ENCODE measurements around the gene IFNA4. TPM values are rescaled to one million over a fixed set of nuclear protein-coding genes. Genes with fewer than 3 reads are reported as not detected.
"Not testable (repeated sequence)": the region's sequence is repeated elsewhere in the genome, so short reads cannot be mapped to it uniquely, and the experiment has no call there.

Gene IFNA4
- total and polyA plus RNA-seq, 4 experiments from 2014 or later = not detected

DNA sequence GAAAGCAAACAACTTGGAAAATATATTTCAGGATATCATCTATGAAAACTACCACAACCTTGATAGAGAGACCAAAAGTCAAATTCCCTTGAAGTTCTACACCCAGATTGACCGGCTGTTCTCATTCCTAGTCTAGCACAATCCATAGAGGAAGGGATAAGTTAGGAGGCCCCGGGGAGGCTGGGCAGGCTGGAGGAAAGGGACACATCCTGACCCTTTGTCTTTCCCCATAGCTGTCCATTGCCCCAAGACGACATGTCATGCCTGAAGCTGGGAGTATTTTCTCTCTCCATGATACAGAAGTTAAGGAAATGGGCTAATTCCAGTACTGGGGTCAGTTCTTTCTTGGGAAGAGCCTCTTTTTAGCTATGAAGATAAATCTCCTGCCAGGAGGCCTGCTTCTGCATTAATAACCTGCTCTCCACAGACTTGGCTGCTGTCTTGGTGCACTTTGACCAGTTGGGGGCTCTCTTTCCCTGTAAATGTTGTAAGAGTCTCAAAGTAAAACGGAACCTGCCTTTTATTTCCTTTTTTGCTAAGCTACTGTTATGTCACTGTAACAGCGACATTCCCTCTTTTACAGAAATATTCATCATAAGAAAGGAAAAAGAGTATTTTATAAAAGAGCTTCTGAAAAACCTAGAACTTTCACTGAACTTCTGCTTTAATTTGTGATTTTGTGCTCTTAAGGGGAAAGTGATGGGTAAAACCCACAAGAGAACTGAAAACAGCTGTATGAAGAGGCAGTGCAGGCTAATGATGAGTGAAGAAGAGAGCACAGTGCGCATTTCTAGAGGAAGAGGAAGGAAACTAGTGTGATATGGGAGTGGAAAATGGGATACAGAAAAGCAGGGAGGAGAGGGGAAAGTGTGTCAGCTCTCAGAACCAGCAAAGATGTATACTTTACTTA, 7.7 kb upstream of the IFNA4 start:
- Mint-ChIP-seq H3K4me3 (peak overlapping the region in 7 of 8 donors; percentile 35 to 78 (median 56)), H3K27ac (peak overlapping the region in 3 of 7 donors; percentile 36 to 71 (median 39))
- ChIA-PET CTCF (ENCODE audit: partially characterized antibody) (interaction anchor here (0.8 to 2.7 kb wide), 31 partner anchors 8 to 777 kb away, joined by 3 to 28 read pairs (median 5); no protein-coding TSS in a partner anchor), POLR2A (ENCODE audit: partially characterized antibody) (interaction anchor here (0.7 kb wide), 1 partner anchor 249 kb away, joined by 3 read pairs; no protein-coding TSS in a partner anchor)
- not testable (repeated sequence) for H3K36me3 ChIP-seq (ENCODE audit: insufficient read depth, low read length); H3K27ac ChIP-seq (ENCODE audit: low read depth, low read length); H3K9me3 Mint-ChIP-seq; H3K36me3 Mint-ChIP-seq; H3K27me3 ChIP-seq (ENCODE audit: insufficient read depth, low read length); H3K4me1 ChIP-seq (ENCODE audit: insufficient read depth, low read length); H3K4me3 ChIP-seq (ENCODE audit: low read length in 2 of 2); H3K4me1 Mint-ChIP-seq; H3K27me3 Mint-ChIP-seq; H3K9me3 ChIP-seq (ENCODE audit: control insufficient read depth in 1 of 2, low read length in 2 of 2)
- intact Hi-C loops (cut with micrococcal nuclease) = loop anchor here (1.0 to 5.0 kb wide), 3 partner anchors 12 to 594 kb away; no protein-coding TSS in a partner anchor
- peak in 4 of 5 donors; percentile 44 to 51 (median 48) for DNase-seq

- POLR2A ChIA-PET (ENCODE audit: partially characterized antibody) = interaction anchor here (1.3 kb wide), 1 partner anchor 24 kb away, joined by 3 read pairs; no protein-coding TSS in a partner anchor
- not testable (repeated sequence) for H3K27me3 Mint-ChIP-seq; H3K4me3 ChIP-seq (ENCODE audit: low read length in 2 of 2); H3K36me3 Mint-ChIP-seq; H3K27ac ChIP-seq (ENCODE audit: low read depth, low read length); H3K9me3 ChIP-seq (ENCODE audit: control insufficient read depth in 1 of 2, low read length in 2 of 2); H3K27me3 ChIP-seq (ENCODE audit: insufficient read depth, low read length); H3K36me3 ChIP-seq (ENCODE audit: insufficient read depth, low read length); H3K9me3 Mint-ChIP-seq; H3K4me1 ChIP-seq (ENCODE audit: insufficient read depth, low read length)
- CTCF ChIA-PET (ENCODE audit: partially characterized antibody) = interaction anchor here (0.7 to 2.4 kb wide), 33 partner anchors 9 to 617 kb away, joined by 3 to 28 read pairs (median 4); partner anchors contain the start of gene KLHL9
- Mint-ChIP-seq H3K4me3 (peak overlapping the region in 1 of 8 donors; percentile 13), H3K27ac (peak overlapping the region in 4 of 7 donors; percentile 2 to 72 (median 34)), H3K4me1 (peaks cover 6 to 11% (median 7%) of the 10 kb centered on the region in 4 donors)
- intact Hi-C loops (cut with micrococcal nuclease) = loop anchor here (1.0 to 2.0 kb wide), 3 partner anchors 12 to 606 kb away; no protein-coding TSS in a partner anchor
- peak in 4 of 5 donors; percentile 18 to 35 (median 30) for DNase-seq
Measured at GRCh38 chr9:21182810-21183736, 4.3 kb downstream of the IFNA4 start.

GRCh38 chr9:21174671-21175070, 12.7 kb downstream of the IFNA4 start:
- Mint-ChIP-seq H3K4me1 (peaks cover 0 to 4% (median 2%) of the 10 kb centered on the region in 4 donors), H3K27me3 (peaks cover 0 to 1% of the 10 kb centered on the region in 2 donors), H3K9me3 (no peaks in the 10 kb centered on the region), H3K36me3 (no peaks in the 10 kb centered on the region), H3K27ac (no peak overlapping the region), H3K4me3 (no peak overlapping the region)
- H3K9me3 ChIP-seq (ENCODE audit: control insufficient read depth in 1 of 2, low read length in 2 of 2) = no peaks in the 10 kb centered on the region
- H3K36me3 ChIP-seq (ENCODE audit: insufficient read depth, low read length) = no peaks in the 10 kb centered on the region
- H3K4me1 ChIP-seq (ENCODE audit: insufficient read depth, low read length) = no peaks in the 10 kb centered on the region
- POLR2A ChIA-PET (ENCODE audit: partially characterized antibody) = no interaction called here
- H3K4me3 ChIP-seq (ENCODE audit: low read length in 2 of 2) = no peak overlapping the region
- H3K27ac ChIP-seq (ENCODE audit: low read depth, low read length) = no peak overlapping the region
- intact Hi-C loops (cut with micrococcal nuclease) = no loop called here
- CTCF ChIA-PET (ENCODE audit: partially characterized antibody) = interaction anchor here (1.1 to 2.4 kb wide), 4 partner anchors 8 to 160 kb away, joined by 3 to 19 read pairs (median 5); no protein-coding TSS in a partner anchor
- no peak for DNase-seq
- no peaks in the 10 kb centered on the region for H3K27me3 ChIP-seq (ENCODE audit: insufficient read depth, low read length)

DNA sequence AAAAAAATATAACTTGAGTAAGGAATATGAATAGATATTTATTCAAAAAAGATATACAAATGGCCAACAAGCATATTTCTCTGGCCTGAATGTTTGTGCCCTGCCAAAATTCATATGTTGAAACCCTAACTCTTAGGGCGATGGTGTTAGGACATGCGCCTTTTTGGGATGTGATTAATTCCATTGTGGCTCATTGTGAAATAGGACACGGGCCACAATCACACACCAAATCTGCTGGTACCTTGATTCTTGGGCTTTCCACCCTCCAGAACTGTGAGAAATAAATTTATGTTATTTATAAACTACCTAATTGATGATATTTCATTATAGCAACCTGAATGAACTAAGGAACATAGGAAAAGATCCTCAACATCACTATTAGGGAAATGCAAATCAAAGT, 15.2 kb downstream of the IFNA4 start:
- no peak overlapping the region for H3K27ac Mint-ChIP-seq
- ChIA-PET POLR2A (ENCODE audit: partially characterized antibody) (no interaction called here), CTCF (ENCODE audit: partially characterized antibody) (no interaction called here)
- no peaks in the 10 kb centered on the region for H3K9me3 ChIP-seq (ENCODE audit: control insufficient read depth in 1 of 2, low read length in 2 of 2)
- H3K4me3 ChIP-seq (ENCODE audit: low read length in 2 of 2) = no peak overlapping the region
- intact Hi-C loops (cut with micrococcal nuclease) = no loop called here
- DNase-seq = no peak
- no peak overlapping the region for H3K27ac ChIP-seq (ENCODE audit: low read depth, low read length)
- H3K36me3 ChIP-seq (ENCODE audit: insufficient read depth, low read length) = no peaks in the 10 kb centered on the region
- no peaks in the 10 kb centered on the region for H3K27me3 ChIP-seq (ENCODE audit: insufficient read depth, low read length)
- no peaks in the 10 kb centered on the region for H3K4me1 ChIP-seq (ENCODE audit: insufficient read depth, low read length)
- peaks cover 2% of the 10 kb centered on the region in 2 donors for H3K27me3 Mint-ChIP-seq
- H3K4me1 Mint-ChIP-seq = peaks cover 0 to 4% (median 2%) of the 10 kb centered on the region in 4 donors
- H3K4me3 Mint-ChIP-seq = no peak overlapping the region
- H3K9me3 Mint-ChIP-seq = no peaks in the 10 kb centered on the region
- H3K36me3 Mint-ChIP-seq = no peaks in the 10 kb centered on the region

DNA sequence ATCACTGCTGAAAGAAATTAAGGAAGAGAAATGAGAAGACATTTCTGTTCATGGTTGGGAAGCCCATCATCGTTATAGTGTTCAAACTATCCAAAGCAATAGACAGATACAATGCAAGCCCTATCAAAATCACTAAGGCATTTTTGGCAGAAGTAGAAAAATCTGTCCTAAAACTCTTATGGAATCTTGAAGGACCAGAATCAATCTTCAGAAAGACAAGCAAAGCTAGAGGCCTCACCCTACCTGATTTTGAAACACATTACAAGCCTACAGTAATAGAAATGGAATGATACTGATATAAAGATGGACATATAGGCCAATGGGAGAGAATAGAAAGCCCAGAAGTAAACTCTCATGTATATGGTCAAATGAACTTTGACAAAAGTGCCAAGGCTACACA, 16.0 kb downstream of the IFNA4 start:
- Mint-ChIP-seq H3K4me3 (no peak overlapping the region), H3K27ac (no peak overlapping the region), H3K36me3 (no peaks in the 10 kb centered on the region), H3K4me1 (peaks cover 0 to 4% (median 2%) of the 10 kb centered on the region in 4 donors), H3K27me3 (peaks cover 2% of the 10 kb centered on the region in 2 donors), H3K9me3 (no peaks in the 10 kb centered on the region)
- no peaks in the 10 kb centered on the region for H3K36me3 ChIP-seq (ENCODE audit: insufficient read depth, low read length)
- H3K27ac ChIP-seq (ENCODE audit: low read depth, low read length) = no peak overlapping the region
- no peaks in the 10 kb centered on the region for H3K9me3 ChIP-seq (ENCODE audit: control insufficient read depth in 1 of 2, low read length in 2 of 2)
- POLR2A ChIA-PET (ENCODE audit: partially characterized antibody) = no interaction called here
- CTCF ChIA-PET (ENCODE audit: partially characterized antibody) = no interaction called here
- H3K4me3 ChIP-seq (ENCODE audit: low read length in 2 of 2) = no peak overlapping the region
- no peak for DNase-seq
- no peaks in the 10 kb centered on the region for H3K27me3 ChIP-seq (ENCODE audit: insufficient read depth, low read length)
- H3K4me1 ChIP-seq (ENCODE audit: insufficient read depth, low read length) = no peaks in the 10 kb centered on the region
- intact Hi-C loops (cut with micrococcal nuclease) = no loop called here

DNA sequence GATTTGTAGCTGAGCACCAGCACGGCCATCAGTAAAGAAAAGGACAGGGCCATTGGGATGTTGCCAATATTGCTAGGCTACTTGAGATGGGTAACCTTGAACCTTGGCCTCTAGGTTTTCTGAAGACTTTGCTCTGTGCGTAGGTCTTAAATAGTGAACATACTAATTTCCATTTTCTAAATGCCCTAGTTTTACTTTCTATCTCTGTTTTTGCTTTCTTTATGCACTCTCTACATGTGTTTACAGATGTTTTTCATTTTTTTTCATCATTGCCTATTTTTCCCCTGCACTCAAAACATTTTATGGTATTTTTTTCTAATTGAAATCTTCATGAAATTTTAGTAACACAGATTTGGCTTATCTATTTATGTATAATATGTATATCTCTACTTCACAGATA, 20.8 kb downstream of the IFNA4 start, which contains the start of gene IFNA21:
Gene IFNA21, minus strand, starts transcription at position 101 of the 400 bp plus-strand sequence. Its CDS starts 48 bp downstream, at position 53.
- H3K27me3 Mint-ChIP-seq; H3K36me3 ChIP-seq (ENCODE audit: insufficient read depth, low read length); H3K9me3 Mint-ChIP-seq; POLR2A ChIA-PET (ENCODE audit: partially characterized antibody); H3K4me1 ChIP-seq (ENCODE audit: insufficient read depth, low read length); H3K27me3 ChIP-seq (ENCODE audit: insufficient read depth, low read length); H3K27ac Mint-ChIP-seq; H3K4me3 Mint-ChIP-seq; H3K36me3 Mint-ChIP-seq; H3K4me3 ChIP-seq (ENCODE audit: low read length in 2 of 2); H3K27ac ChIP-seq (ENCODE audit: low read depth, low read length); DNase-seq; H3K9me3 ChIP-seq (ENCODE audit: control insufficient read depth in 1 of 2, low read length in 2 of 2); intact Hi-C loops (cut with micrococcal nuclease): not testable (repeated sequence)
- CTCF ChIA-PET (ENCODE audit: partially characterized antibody) = interaction anchor here (1.7 kb wide), 1 partner anchor 16 kb away, joined by 4 read pairs; no protein-coding TSS in a partner anchor
- H3K4me1 Mint-ChIP-seq = peaks cover 14 to 23% (median 15%) of the 10 kb centered on the region in 4 donors
